GM18502 (cell line): ENCODE data around the gene DSE.

Experiments
- ATAC-seq: cut with Tn5 transposase; IDR thresholded peaks from one replicate; pipeline ENCODE4 v1.9.1; 2021; ENCODE audit warnings: mild to moderate bottlenecking; ENCODE audit not compliant: unreplicated experiment, poor library complexity

Gene DSE

GRCh38 chr6:116406678-116407345 is 36.1 kb downstream of the DSE start:
- ATAC-seq = no peak

GRCh38 chr6:116408491-116408890 is 37.7 kb downstream of the DSE start:
- peak; percentile 55 for ATAC-seq

- peak; percentile 77 for ATAC-seq
These were observed 39.0 kb downstream of the DSE start for GRCh38 chr6:116409756-116410155.

- no peak for ATAC-seq
These were observed 40.5 kb downstream of the DSE start for GRCh38 chr6:116411284-116411623.

GRCh38 chr6:116412270-116412669 is 41.5 kb downstream of the DSE start:
- no peak for ATAC-seq

GRCh38 chr6:116413357-116413756 is 42.6 kb downstream of the DSE start:
- no peak for ATAC-seq

GRCh38 chr6:116417661-116418060 is 46.9 kb downstream of the DSE start:
- no peak for ATAC-seq

- no peak for ATAC-seq
These were observed 48.5 kb downstream of the DSE start for GRCh38 chr6:116419069-116419786.

- ATAC-seq = no peak
These were observed 49.6 kb downstream of the DSE start for GRCh38 chr6:116420341-116420740.

- no peak for ATAC-seq
These were observed 51.5 kb downstream of the DSE start for GRCh38 chr6:116422238-116422637.

- no peak for ATAC-seq
These were observed 53.3 kb downstream of the DSE start for GRCh38 chr6:116424001-116424400.

- ATAC-seq = no peak
These were observed 55.8 kb downstream of the DSE start for GRCh38 chr6:116426551-116426950.

- ATAC-seq = no peak
These were observed 58.4 kb downstream of the DSE start for GRCh38 chr6:116429111-116429510.

GRCh38 chr6:116430860-116431259 is 60.1 kb downstream of the DSE start:
- no peak for ATAC-seq

- ATAC-seq = no peak
These were observed 61.3 kb downstream of the DSE start for GRCh38 chr6:116431964-116432595.

GRCh38 chr6:116433206-116433712 is 62.5 kb downstream of the DSE start:
- no peak for ATAC-seq

- ATAC-seq = no peak
These were observed 63.4 kb downstream of the DSE start for GRCh38 chr6:116434056-116434725.

GRCh38 chr6:116436586-116436985 is 65.8 kb downstream of the DSE start:
- no peak for ATAC-seq

- no peak for ATAC-seq
These were observed 66.9 kb downstream of the DSE start for GRCh38 chr6:116437656-116438055.

- no peak for ATAC-seq
These were observed 68.1 kb downstream of the DSE start for GRCh38 chr6:116438590-116439448.
